Erythroblast (primary cell): Measurements from ENCODE around the gene AKAP11.
A peak's percentile ranks its signal among the peaks of the same experiment; 100 is the strongest.
"Not testable (repeated sequence)": the region's sequence is repeated elsewhere in the genome, so short reads cannot be mapped to it uniquely, and the experiment has no call there.

Source experiments
- DNase-seq, 2 experiments: peaks; one replicate each; lab custom pipeline; 2025; lab: John Stamatoyannopoulos, UW
- GATA1 ChIP-seq: IDR thresholded peaks from 2 replicates; pipeline ENCODE4 v1.6.1; 2011; ENCODE audit warnings: low read depth, mild to moderate bottlenecking, control low read depth, low read length, moderate library complexity
- POLR2A ChIP-seq: IDR thresholded peaks from 2 replicates; pipeline ENCODE4 v1.6.1; 2011; ENCODE audit warnings: mild to moderate bottlenecking, low read length

AKAP11 gene

DNA sequence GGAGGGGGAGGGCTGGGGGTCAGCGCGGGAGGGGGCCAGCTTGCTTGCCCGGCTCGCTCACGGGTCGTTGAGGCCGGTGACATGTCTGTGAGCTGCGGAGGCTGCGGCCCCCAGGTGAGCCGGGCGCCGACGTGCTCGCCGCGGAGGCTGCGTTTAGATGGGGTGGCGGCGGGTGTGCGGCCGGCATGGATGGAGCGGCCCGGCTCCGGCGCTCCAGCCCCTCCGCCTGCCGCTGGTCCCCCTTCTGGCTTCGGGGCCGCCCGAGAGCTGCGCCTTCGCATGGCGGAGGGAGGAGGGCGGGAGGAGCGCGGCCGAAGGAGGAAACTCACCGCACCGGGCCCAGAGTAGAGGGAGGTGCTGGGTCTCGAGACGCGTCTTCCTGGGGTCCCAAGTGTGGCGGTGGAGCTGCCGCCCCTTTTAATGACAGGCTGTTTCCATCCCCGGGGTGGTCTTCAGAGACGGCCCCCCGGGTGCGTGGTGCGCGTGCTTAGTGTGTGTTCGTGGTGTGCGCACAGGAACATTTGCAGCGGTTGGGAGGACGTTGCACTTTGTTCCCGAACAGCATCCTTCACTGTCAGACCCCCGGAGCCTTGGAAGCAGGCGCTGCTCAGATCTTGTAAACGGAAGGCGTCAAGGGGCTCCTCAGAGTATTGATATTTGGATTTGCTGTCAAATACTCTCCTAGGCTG lies at the start of gene AKAP11:
TSS of gene AKAP11 (plus strand) at position 38 of the 689 bp plus-strand sequence. CDS start 14,197 bp downstream, outside the sequence.
- peak; percentile 73 to 82 for DNase-seq
- TF ChIP-seq GATA1 (no peak), POLR2A (peak; percentile 28)

GRCh38 chr13:42223681-42224080 lies 48.3 kb upstream of the AKAP11 start:
- DNase-seq: no peak
- TF ChIP-seq GATA1: no peak

DNA sequence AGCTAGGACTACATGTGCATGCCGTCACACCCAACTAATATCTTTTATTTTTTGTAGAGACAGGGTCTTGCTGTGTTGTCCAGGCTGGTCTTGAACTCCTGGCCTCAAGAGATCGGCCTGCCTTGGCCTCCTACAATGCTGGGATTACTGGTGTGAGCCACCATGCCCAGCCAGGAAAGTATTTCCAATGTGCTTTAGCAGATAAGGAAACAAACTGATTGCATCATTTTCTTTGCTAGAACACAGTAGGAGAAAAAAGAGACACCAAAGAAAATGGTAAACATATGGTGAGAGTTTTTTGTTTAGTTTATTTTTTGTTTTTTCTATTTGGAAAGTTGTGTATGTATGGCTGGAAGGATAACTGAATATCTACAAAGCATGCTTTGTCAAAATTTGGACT lies 46.9 kb upstream of the AKAP11 start:
- peak; percentile 4 to 44 for DNase-seq
- TF ChIP-seq POLR2A: no peak
- TF ChIP-seq GATA1: no peak

DNA sequence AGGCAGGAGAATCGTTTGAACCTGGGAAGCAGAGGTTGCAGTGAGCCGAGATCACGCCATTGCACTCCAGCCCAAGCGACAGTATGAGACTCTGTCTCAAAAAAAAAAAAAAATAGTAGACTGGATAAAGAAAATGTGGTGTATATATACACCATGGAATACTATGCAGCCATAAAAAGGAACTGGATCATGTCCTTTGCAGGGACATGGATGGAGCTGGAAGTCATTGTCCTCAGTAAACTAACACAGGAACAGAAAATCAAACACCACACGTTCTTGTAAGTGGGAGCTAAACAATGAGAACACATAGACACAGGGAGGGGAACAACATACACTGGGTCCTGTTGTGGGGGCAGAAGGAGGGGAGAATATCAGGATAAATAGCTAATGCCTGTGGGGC lies 45.2 kb upstream of the AKAP11 start:
- not testable (repeated sequence) for DNase-seq

GRCh38 chr13:42228527-42228926 lies 43.4 kb upstream of the AKAP11 start:
- no peak for TF ChIP-seq GATA1
- TF ChIP-seq POLR2A: no peak
- DNase-seq: no peak

- no peak for DNase-seq
- TF ChIP-seq GATA1 (no peak), POLR2A (no peak)
These were observed 42.7 kb upstream of the AKAP11 start for GRCh38 chr13:42229287-42229686.

- DNase-seq: no peak
These were observed 39.3 kb upstream of the AKAP11 start for GRCh38 chr13:42232671-42233070.

GRCh38 chr13:42233726-42234125 lies 38.2 kb upstream of the AKAP11 start:
- TF ChIP-seq GATA1: no peak
- no peak for TF ChIP-seq POLR2A
- DNase-seq: no peak

More at GRCh38 chr13:42232671-42233070, 39.3 kb upstream of the AKAP11 start:
- TF ChIP-seq GATA1: no peak
- TF ChIP-seq POLR2A: no peak

DNA sequence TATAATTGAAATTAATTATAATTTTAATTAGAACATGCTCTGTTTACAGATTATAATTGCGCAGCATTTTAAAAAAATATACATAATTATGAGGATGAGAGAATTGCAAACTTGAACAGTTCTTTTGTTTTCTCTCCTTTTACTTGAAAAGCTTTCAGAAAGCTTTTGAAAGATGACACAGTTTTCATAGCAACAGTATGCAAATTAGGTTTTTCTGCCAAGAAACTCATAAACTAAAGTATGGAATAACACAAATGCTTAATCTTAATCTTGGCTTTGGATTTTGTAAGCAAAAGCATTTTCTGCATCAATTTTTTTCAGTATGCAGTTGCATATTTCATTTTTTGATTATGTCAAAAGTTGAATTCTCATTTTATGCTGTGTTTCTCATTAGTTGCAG lies 32.8 kb upstream of the AKAP11 start:
- no peak for TF ChIP-seq POLR2A
- TF ChIP-seq GATA1: no peak
- DNase-seq: no peak

GRCh38 chr13:42239644-42240043 lies 32.3 kb upstream of the AKAP11 start:
- no peak for DNase-seq

GRCh38 chr13:42246541-42246940 lies 25.4 kb upstream of the AKAP11 start:
- no peak for DNase-seq

More at GRCh38 chr13:42239644-42240043, 32.3 kb upstream of the AKAP11 start:
- TF ChIP-seq GATA1: no peak
- no peak for TF ChIP-seq POLR2A

GRCh38 chr13:42247883-42248282 lies 24.1 kb upstream of the AKAP11 start:
- DNase-seq: no peak
- no peak for TF ChIP-seq GATA1
- TF ChIP-seq POLR2A: no peak

More at GRCh38 chr13:42246541-42246940, 25.4 kb upstream of the AKAP11 start:
- no peak for TF ChIP-seq POLR2A
- TF ChIP-seq GATA1: no peak

DNA sequence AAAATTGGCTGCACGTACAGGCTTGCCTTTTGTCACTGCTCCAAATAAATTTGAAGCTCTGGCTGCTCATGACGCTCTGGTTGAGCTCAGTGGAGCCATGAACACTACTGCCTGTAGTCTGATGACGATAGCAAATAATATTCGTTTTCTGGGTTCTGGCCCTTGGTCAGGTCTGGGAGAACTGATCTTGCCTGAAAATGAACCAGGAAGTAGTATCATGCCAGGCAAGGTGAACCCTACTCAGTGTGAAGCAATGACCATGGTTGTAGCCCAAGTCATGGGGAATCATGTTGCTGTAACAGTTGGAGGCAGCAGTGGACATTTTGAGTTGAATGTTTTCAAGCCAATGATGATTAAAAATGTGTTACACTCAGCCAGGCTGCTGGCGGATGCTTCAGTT lies 16.1 kb upstream of the AKAP11 start:
- DNase-seq: no peak
- TF ChIP-seq GATA1 (no peak), POLR2A (no peak)

DNA sequence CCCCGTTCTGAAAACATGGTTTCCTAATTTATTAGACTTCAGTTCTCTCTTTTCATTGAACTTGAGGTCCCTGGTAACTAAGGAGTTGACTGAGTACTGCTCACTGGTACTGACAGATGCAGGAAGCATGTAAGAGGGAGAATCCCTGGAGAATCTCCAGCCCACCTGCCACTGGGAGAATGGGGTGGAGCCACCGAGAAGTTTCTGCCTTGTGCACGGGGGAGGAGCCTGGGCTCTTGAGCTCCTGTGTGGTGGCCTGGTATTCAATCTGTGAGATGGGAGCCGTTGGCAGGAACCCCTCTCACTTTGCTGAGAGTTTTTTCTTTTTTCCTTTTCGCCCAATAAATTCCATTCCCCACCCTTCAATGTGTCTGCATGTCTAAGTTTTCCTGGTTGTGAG lies 13.2 kb upstream of the AKAP11 start:
- no peak for TF ChIP-seq GATA1
- no peak for TF ChIP-seq POLR2A

GRCh38 chr13:42259515-42259914 lies 12.4 kb upstream of the AKAP11 start:
- TF ChIP-seq POLR2A (no peak), GATA1 (no peak)
- peak; percentile 33 to 55 for DNase-seq

More for the DNA sequence above, 13.2 kb upstream of the AKAP11 start:
- DNase-seq: no peak
